Measurements from ENCODE around the gene GK. TPM values are rescaled to one million over a fixed set of nuclear protein-coding genes. Genes with fewer than 3 reads are reported as not detected.
"Not testable (repeated sequence)": the region's sequence is repeated elsewhere in the genome, so short reads cannot be mapped to it uniquely, and the experiment has no call there.

GK gene
- total RNA-seq, 1 experiment from 2014 or later: 9.8 TPM

DNA sequence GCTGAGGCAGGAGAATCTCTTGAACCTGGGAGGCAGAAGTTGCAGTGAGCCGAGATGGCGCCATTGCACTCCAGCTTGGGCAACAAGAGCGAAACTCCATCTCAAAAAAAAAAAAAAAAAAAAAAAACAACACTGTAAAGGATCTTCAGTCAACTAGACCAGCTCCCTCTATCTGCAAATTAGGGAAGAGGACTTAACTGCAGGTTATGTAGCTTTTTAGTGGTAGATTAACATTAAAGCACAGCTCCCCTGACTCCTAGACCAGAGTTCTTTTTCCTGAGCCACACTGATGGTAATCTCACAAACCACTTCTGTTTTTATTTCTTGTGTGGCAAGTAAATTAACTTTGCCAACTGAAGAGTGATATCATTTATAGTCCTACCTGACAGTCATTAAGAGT is 18.0 kb downstream of the GK start:
- H3K18ac ChIP-seq (ENCODE audit: insufficient read length, low read depth, low read length); H3K4me3 Mint-ChIP-seq; H3K27me3 Mint-ChIP-seq (ENCODE audit: low read depth); H2AK5ac ChIP-seq (ENCODE audit: insufficient read length, low read length); H3K9me3 ChIP-seq (ENCODE audit: control insufficient read depth, low read depth, low read length); H2BK12ac ChIP-seq (ENCODE audit: insufficient read length, low read depth, low read length); H2BK120ac ChIP-seq (ENCODE audit: low read depth, low read length, poor library complexity, severe bottlenecking); H3T11ph ChIP-seq (ENCODE audit: low read length); H3K79me1 ChIP-seq (ENCODE audit: insufficient read depth, low read depth, low read length, poor library complexity, severe bottlenecking); H2AFZ ChIP-seq (ENCODE audit: low read length); H4K20me1 ChIP-seq (ENCODE audit: control insufficient read depth, insufficient read depth, insufficient read length); H3K4me1 ChIP-seq (ENCODE audit: insufficient read depth, low read length); H3K27ac Mint-ChIP-seq; H3K56ac ChIP-seq (ENCODE audit: insufficient read length, low read depth, low read length); H3K23me2 ChIP-seq (ENCODE audit: insufficient read length, low read depth, low read length, poor library complexity, severe bottlenecking); DNase-seq; H4K8ac ChIP-seq (replicated peaks; ENCODE audit: insufficient read length, low read depth, low read length); H2BK20ac ChIP-seq (ENCODE audit: low read depth, low read length, poor library complexity, severe bottlenecking); H4K91ac ChIP-seq (ENCODE audit: insufficient read length, low read depth, low read length); H3K9ac ChIP-seq (ENCODE audit: extremely low read depth, insufficient read length, low read length); H3K23ac ChIP-seq (ENCODE audit: insufficient read length, low read depth, low read length); H3K27ac ChIP-seq (ENCODE audit: insufficient read length, low read depth, low read length); H4K5ac ChIP-seq (ENCODE audit: insufficient read length, low read depth, low read length); H3K14ac ChIP-seq (ENCODE audit: insufficient read depth, low read length); H3K4me1 Mint-ChIP-seq; H2BK5ac ChIP-seq (ENCODE audit: insufficient read length, low read length); H2BK15ac ChIP-seq (ENCODE audit: low read depth, low read length); H3K79me2 ChIP-seq (ENCODE audit: insufficient read depth, low read length); H3K4ac ChIP-seq (ENCODE audit: low read depth, low read length); H3K27me3 ChIP-seq (ENCODE audit: insufficient read depth, low read length); H3K4me2 ChIP-seq (ENCODE audit: insufficient read depth, insufficient read length, low read length): not testable (repeated sequence)
- TF ChIP-seq, protein P1, sequence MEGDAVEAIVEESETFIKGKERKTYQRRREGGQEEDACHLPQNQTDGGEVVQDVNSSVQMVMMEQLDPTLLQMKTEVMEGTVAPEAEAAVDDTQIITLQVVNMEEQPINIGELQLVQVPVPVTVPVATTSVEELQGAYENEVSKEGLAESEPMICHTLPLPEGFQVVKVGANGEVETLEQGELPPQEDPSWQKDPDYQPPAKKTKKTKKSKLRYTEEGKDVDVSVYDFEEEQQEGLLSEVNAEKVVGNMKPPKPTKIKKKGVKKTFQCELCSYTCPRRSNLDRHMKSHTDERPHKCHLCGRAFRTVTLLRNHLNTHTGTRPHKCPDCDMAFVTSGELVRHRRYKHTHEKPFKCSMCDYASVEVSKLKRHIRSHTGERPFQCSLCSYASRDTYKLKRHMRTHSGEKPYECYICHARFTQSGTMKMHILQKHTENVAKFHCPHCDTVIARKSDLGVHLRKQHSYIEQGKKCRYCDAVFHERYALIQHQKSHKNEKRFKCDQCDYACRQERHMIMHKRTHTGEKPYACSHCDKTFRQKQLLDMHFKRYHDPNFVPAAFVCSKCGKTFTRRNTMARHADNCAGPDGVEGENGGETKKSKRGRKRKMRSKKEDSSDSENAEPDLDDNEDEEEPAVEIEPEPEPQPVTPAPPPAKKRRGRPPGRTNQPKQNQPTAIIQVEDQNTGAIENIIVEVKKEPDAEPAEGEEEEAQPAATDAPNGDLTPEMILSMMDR (conservative IDR thresholded peaks at IDR 0.05): peak; percentile 52; the same call in 2 of the 3 replicates
- Mint-ChIP-seq H3K36me3 (ENCODE audit: insufficient read depth in 1 of 3, low read depth in 3 of 3) (peaks cover 17 to 20% (median 18%) of the 10 kb centered on the region in 3 experiments; a peak in 6 of 7 replicates), H3K9me3 (peaks cover 17 to 49% of the 10 kb centered on the region in 2 experiments)
- no CpG with 5 or more reads among the region's 3 CpGs for WGBS (ENCODE audit: extremely low coverage, insufficient read length, low lambda C conversion rate)
